Measurements from ENCODE around the gene EHD1.

The EHD1 gene

DNA sequence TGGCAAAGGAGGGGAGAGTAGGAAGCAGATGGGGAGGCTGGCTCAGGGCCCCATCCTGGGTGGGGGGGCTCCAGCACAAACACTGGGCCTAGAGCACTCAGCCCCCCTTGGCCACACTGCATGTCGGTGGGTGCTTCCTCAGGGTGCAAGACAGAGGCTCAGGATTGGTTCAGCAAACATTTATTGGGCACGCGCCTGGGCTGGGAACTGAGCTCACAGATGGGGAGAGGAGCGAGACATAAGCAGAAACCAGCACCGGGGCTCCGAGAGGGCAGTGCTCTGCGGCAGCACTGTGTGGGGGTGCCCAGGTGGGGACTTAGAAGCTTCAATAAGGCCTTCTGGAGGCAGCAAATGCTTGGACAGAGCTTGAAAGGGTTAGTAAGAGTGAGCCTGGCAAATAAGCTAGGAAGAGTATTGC is 12.1 kb upstream of the EHD1 start:
- DNase-seq (ENCODE audit: low read depth in 2 of 2), result no peak

DNA sequence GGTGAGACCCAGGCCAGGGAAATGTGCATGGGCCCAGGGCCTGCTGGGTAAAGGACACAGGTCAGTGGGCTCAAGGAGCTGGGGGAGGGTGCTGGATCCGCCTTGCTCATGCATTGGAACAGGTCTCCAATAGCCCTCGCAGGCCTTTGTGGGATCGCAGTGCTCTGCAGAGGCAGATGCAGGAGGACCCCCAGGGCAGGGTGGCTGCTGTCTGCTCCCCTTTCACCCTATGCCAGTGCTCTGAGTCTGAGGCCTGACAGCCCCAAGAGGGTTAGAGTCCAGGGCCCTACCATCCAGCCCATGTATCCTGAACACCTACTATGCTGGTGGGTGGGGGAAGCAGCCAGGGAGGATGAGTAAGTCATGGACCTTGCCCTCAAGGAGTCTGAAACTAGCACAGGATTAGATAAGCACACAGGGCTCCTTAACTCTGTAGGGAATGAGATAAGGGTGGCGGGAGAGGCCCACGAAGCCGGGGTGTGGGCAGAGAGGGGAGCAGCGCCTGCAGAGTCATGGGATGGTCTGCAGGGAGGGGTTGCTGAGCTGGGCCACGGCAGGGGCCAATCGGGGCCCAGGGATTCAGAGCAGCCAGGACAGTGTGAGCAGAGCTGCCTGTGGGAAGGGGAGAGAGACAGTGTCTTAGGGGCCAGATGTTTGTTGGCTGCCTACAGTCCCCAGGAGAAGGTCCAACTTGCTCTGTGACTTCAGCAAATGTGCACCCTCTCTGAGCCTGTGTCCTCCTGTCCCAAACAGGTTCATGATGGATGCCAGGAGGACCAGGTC is 10.5 kb upstream of the EHD1 start:
- DNase-seq (ENCODE audit: low read depth in 2 of 2), result no peak

DNA sequence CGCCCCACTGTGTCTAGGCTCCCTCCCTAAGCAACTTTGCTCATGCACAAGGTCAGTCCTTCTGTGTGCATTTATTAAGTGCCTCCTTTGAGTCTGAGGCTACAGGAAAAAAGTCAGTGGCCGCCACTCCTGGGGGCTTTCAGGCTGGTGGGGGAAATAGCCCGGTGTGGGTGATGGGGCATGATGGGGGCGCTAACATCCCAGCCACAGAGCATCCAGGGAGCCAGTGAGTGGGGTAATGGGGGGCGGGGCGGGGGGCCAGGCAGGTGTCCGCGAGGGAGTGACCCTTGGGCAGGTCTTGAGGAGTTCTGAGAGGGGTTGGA is 9.9 kb upstream of the EHD1 start:
- DNase-seq (ENCODE audit: low read depth in 2 of 2), result no peak

GRCh38 chr11:64887757-64888405 is 9.5 kb upstream of the EHD1 start:
- DNase-seq (ENCODE audit: low read depth in 2 of 2), result peak; percentile 81 to 86

- DNase-seq (ENCODE audit: low read depth in 2 of 2), result no peak
Observed at GRCh38 chr11:64887234-64887756, 8.9 kb upstream of the EHD1 start.

GRCh38 chr11:64885367-64886286 is 7.2 kb upstream of the EHD1 start:
- DNase-seq (ENCODE audit: low read depth in 2 of 2), result no peak

DNA sequence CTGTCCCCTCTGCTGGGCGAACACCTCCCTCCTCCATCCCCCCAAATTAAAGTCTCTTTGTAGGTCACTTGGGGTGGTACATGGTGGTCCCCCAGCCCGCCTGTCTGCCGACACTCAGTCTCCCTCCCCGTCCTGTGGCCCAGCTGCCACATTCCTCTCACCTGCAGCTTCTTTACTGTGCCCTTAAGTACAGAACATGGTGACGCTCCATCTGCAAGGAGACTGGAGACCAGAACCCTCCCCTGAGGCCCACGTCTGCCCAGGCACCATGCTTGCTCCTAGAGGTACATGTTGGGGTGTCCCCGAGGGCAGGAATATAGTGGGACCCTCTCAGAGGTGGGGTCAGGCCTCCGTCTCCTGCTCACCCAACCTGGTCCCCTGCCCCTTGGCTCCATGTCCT is 5.6 kb upstream of the EHD1 start:
- DNase-seq (ENCODE audit: low read depth in 2 of 2), result no peak

DNA sequence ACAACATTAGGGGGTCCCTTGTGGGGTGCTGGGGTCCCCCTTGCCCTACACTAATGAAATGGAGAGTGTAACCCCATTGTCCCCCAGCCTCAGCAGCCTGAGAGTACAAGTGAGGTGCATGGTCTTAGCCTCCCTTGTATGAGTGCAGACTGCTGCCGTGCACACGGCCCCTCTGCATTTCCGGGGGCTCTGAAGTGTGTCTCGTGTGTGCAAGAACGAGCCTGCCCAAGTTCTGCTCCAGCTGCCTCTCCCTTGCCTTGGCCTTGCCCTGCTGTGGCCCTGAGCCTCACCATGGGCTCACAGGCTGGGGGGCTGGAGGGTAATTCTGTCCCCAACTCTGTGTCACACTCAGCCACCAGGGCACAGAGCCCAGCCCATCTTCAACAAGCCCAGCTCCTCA is 5.2 kb upstream of the EHD1 start:
- DNase-seq (ENCODE audit: low read depth in 2 of 2), result no peak

- DNase-seq (ENCODE audit: low read depth in 2 of 2), result no peak
Observed at GRCh38 chr11:64882243-64882642, 3.8 kb upstream of the EHD1 start.

GRCh38 chr11:64881476-64881875 is 3.1 kb upstream of the EHD1 start:
- no peak for DNase-seq (ENCODE audit: low read depth in 2 of 2)

GRCh38 chr11:64880240-64881001 is 2.0 kb upstream of the EHD1 start:
- no peak for DNase-seq (ENCODE audit: low read depth in 2 of 2)

- no peak for DNase-seq (ENCODE audit: low read depth in 2 of 2)
Observed at GRCh38 chr11:64879244-64879900, 951 bp upstream of the EHD1 start.

GRCh38 chr11:64878223-64878493 is 263 bp downstream of the EHD1 start:
- no peak for DNase-seq (ENCODE audit: low read depth in 2 of 2)

GRCh38 chr11:64877390-64878222 is 815 bp downstream of the EHD1 start:
- no peak for DNase-seq (ENCODE audit: low read depth in 2 of 2)

DNA sequence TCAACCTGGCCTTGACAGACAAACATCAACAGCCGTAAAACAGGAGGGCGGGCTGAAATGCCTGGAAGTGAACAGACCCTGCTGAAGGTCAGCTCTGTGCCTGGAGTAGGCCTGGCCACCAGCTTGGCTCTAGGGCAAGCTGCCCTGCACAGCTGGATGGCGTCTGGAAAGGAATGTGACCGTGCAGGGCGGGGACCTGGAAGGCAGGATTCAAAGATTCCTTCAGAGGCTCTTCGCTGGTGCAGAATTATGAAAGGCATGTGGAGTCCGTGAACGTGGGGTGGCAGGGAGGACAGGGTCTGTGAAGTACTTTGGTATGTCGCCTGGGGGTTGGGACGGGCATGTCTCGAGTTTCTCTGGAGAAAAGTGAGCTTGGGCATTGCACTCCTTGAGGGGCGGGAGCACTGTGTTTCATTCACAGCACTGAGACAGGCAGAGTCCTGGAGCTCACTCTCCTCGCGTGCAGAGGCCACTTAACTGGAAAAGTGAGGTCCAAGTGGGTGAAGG is 1.5 kb downstream of the EHD1 start:
- DNase-seq (ENCODE audit: low read depth in 2 of 2), result no peak

GRCh38 chr11:64876229-64876750 is 2.1 kb downstream of the EHD1 start:
- DNase-seq (ENCODE audit: low read depth in 2 of 2), result no peak

DNA sequence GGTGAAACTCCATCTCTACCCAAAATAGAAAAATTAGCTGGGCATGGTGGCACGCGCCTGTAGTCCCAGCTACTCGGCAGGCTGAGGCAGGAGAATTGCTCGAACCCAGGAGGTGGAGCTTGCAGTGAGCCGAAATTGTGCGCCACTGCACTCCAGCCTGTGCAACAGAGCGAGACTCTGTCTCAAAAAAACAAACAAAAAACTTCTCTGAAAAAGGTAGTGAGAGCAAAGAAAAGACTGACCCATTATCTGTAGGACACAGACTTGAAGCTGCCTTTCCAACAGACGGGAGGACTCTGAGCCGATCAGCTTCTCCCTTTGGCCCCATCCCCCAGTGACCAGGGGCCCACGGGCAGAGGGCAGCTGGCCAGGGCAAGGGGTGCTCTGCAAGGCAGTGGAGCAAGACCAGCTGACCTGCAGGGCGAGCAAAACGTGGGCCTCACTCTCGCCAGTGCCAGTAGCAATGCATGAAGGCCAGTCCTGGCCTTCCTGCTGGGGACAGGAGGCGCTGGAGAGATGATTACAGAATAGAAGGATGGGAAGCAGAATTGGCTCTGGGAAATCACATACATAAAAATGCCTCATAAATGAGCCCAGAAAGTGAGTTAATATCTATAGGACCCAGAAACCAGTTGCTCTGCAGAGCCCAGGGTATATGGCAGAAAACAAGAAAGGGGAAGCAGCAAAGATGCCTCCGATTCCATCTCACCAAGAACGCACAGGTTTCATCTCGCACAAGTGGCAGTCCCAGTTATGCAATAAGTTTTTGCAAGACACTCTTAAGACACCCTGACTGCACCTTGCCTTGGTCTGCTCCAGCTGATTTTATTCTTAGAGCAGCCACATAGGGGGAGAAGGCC is 2.8 kb downstream of the EHD1 start:
- DNase-seq (ENCODE audit: low read depth in 2 of 2), result no peak

GRCh38 chr11:64874308-64875240 is 3.8 kb downstream of the EHD1 start:
- no peak for DNase-seq (ENCODE audit: low read depth in 2 of 2)

All from stimulated activated CD4-positive, alpha-beta T cell treated with anti-CD3 and anti-CD28 coated beads, Interleukin-1b, Interleukin-23, amount 100 ng/mL, for 4 hours (primary cell).